Renal cortical epithelial cell (primary cell): ENCODE measurements around the gene ACTA1. TPM values are rescaled to one million over a fixed set of nuclear protein-coding genes. Genes with fewer than 3 reads are reported as not detected.
A peak's percentile ranks its signal among the peaks of the same experiment; 100 is the strongest.
"Not testable (repeated sequence)": the region's sequence is repeated elsewhere in the genome, so short reads cannot be mapped to it uniquely, and the experiment has no call there.

Experiments used
- DNase-seq: peaks from one replicate; pipeline ENCODE4 v3.0.0-alpha.2; 2011; ENCODE audit warnings: low read depth
- total RNA-seq: library from RNA; depleted of rRNA; stranded (reverse); fragments of >200 nt; gene quantifications from 2 replicates; pipeline ENCODE4 v1.2.3, GENCODE V29; 2014

The ACTA1 gene
- total RNA-seq, 1 donor from 2014 or later = 0.10 TPM

DNA sequence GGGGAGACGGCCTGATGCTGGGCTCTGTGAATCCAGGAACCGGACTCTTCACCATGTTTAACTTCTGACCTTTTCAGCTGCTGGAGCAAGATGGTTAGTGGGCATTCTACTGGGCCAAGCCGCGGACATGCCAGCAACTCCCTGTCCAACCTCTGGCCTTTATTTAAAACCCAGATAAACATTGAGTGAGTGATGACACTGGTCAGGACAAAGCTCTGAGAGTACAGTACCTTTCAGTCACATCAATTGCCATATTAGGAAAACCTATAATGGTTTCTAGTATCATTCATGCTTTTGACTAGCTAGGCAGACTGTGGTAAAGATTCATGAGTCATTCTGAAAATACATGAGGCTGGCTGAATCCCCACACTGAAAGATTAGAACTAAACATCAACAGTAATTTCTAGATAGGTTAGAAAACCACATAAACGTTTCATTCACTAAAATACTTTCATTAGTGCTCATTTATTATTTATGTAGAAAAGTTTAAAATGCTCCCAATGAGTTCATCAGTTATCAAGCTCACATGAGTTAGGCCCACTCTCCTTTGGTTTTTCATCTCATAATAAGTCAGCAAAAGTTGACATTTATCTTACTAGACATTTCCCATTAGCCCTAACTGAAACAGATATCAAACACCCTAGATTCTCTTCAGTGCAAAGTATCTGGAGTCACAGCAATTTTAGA, 7.1 kb upstream of the ACTA1 start:
- DNase-seq = peak; percentile 33

DNA sequence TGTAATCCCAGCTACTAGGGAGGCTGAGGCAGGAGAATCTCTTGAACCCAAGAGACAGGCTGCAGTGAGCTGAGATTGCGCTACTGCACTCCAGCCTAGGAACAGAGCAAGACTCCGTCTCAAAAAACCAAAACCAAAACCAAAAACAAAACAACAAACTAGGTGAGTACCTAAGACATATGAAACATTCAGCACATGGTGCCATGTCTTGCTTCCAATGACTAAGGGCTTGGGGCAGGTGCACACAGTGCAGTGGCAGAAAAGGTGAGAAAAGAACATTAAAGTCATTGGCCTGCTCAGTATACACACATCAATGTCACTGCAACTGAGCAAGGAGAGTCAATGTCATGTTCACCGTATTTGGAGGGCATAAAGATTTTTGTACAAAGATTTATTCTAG, 4.1 kb upstream of the ACTA1 start:
- no peak for DNase-seq

GRCh38 chr1:229437443-229437842, 3.5 kb upstream of the ACTA1 start:
- peak; percentile 31 for DNase-seq

- DNase-seq = no peak
These were observed 2.3 kb upstream of the ACTA1 start for GRCh38 chr1:229436201-229436600.

DNA sequence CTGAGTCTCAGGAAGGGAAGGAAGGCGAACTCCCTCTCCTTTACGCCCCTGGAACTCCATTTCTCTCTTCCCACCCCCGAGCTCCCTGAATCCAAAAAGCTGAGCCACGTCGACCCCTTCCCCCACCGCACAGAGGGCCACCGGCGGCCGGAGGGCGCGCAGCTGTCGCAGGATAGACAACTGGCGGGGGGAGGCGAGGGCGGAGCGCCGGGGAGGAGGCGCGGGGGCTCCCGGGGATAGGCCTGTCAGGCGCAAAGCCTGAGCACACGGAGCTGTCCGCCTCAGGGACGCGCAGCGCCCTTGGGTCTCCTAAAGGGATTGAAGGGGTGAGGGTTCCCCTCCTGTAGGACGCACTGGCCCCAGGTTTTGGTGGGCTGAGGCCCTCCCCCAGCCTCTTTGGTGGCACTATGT, 752 bp upstream of the ACTA1 start:
- DNase-seq = no peak

GRCh38 chr1:229433364-229434004, 410 bp downstream of the ACTA1 start:
- no peak for DNase-seq

GRCh38 chr1:229432905-229433304, 989 bp downstream of the ACTA1 start:
- DNase-seq = no peak

DNA sequence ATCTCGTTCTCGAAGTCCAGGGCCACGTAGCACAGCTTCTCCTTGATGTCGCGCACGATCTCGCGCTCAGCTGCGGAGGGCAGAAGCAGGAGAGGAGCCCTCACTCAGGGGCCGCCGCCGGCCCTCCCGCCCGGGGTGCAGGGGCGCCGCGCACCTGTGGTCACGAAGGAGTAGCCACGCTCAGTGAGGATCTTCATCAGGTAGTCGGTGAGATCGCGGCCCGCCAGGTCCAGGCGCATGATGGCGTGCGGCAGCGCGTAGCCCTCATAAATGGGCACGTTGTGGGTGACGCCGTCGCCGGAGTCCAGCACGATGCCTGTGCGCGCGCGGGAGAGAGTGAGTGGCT, 1.8 kb downstream of the ACTA1 start:
- DNase-seq = no peak

DNA sequence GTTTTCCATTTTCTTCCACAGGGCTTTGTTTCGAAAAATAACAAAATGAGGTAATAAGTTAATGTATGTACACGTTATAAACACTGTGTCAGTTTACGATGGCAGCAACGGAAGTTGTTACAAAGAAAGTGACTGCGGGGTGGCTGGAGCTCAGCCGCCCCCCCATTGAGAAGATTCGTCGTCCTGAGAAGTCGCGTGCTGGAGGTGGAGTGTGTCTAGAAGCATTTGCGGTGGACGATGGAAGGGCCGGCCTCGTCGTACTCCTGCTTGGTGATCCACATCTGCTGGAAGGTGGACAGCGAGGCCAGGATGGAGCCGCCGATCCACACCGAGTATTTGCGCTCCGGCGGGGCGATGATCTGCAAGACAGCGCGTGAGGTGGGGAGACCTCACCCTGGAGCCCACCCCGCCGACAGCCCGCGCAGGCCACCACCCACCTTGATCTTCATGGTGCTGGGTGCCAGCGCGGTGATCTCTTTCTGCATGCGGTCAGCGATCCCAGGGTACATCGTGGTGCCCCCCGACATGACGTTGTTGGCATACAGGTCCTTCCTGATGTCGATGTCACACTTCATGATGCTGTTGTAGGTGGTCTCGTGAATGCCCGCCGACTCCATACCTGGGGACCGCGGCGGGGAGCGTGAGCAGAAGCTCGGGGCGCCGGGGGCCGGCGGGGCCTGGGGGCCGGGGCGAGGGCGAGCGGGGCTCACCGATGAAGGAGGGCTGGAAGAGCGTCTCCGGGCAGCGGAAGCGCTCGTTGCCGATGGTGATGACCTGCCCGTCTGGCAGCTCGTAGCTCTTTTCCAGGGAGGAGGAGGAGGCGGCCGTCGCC, 2.4 kb downstream of the ACTA1 start:
- no peak for DNase-seq

DNA sequence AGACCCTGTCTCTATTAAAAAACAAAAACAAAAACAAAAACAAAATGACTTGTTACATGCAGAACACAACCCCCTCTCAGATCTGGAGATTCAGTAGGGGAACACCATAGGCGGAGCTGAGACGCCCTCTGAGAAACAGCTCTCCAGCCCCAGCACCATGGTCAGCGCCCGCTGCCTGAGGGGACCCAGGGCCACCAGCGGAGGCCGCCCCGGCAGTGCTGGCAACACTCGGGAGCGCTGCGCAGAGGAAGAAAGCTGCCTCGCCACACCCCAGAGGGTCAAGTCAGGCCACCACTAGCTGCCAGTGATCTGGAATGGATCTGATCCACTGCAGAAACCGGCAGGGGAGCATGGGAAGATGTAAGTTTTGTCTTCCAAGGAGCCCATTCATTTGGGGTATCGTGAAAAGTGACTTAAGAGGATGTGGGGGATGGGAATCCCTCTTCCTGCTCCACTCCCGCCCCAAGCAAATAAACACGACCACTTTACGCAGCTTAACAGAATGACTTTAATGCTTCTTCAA, 3.1 kb downstream of the ACTA1 start:
- DNase-seq = no peak

GRCh38 chr1:229428256-229428655, 5.6 kb downstream of the ACTA1 start:
- DNase-seq = no peak

DNA sequence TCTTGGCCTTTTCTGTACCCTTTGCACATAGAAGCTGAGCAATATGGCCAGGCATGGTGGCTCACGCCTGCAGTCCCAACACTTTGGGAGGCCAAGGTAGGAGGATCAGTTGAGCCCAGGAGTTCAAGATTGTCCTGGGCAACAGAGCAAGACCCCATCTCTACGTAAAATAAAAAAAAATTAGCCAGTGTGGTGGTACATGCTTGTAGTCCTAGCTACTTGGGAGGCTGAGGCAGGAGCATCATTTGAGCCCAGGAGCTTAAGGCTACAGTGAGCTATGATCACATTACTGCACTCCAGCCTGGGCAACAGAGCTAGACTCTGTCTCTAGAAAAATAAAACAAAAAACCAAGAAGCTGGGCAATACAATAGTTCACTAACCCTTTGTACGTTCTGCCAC, 6.3 kb downstream of the ACTA1 start:
- DNase-seq = no peak

GRCh38 chr1:229425564-229426159, 8.2 kb downstream of the ACTA1 start:
- no peak for DNase-seq

DNA sequence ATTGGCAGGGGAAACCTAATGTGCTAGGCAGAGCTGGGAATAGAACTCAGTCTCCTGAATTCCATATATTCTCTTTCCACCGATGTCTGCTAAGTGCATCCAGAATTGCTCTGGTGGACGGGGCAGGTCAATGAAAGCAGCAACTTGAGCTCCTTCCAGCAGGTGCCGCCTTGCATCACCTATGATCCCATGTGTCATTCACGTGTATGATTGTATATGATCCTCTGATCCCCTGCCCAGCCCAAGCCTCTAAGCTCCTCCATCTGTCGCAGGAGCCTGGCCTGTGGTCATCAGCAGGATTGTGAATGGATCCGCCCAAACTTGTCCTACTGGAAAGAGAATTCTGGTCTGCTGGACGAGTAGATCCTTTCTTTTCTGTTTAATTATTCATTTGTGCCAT, 13.1 kb downstream of the ACTA1 start:
- no peak for DNase-seq

GRCh38 chr1:229420224-229420623, 13.7 kb downstream of the ACTA1 start:
- no peak for DNase-seq

DNA sequence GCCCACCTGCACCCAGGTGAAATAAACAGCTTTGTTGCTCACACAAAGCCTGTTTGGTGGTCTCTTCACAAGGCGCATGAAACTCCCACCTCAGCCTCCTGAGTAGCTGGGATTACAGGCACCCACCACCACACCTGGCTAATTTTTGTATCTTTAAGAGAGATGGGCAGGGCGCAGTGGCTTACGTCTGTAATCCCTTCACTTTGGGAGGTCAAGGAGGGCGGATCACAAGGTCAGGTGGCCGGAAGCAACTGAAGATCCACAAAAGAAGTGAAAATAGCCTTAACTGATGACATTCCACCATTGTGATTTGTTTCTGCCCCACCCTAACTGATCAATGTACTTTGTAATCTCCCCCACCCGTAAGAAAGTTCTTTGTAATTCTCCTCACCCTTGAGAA, 15.3 kb downstream of the ACTA1 start:
- not testable (repeated sequence) for DNase-seq

DNA sequence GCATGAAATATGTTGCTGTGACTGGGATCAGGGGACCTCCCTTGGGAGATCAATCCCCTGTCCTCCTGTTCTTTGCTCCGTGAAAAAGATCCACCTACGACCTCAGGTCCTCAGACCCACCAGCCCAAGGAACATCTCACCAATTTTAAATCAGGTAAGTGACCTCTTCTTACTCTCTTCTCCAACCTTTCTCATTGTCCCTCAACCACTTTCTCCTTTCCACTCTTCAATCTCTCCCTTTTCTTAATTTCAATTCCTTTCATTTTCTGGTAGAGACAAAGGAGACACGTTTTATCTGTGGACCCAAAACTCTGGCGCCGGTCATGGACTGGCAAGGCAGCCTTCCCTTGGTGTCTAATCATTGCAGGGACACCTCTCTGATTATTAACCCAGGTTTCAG, 21.1 kb downstream of the ACTA1 start:
- DNase-seq = not testable (repeated sequence)

- DNase-seq = no peak
These were observed 21.8 kb downstream of the ACTA1 start for GRCh38 chr1:229412056-229412455.

- DNase-seq = no peak
These were observed 22.3 kb downstream of the ACTA1 start for GRCh38 chr1:229411434-229412055.

- DNase-seq = peak; percentile 52
These were observed 23.0 kb downstream of the ACTA1 start for GRCh38 chr1:229410692-229411433.

DNA sequence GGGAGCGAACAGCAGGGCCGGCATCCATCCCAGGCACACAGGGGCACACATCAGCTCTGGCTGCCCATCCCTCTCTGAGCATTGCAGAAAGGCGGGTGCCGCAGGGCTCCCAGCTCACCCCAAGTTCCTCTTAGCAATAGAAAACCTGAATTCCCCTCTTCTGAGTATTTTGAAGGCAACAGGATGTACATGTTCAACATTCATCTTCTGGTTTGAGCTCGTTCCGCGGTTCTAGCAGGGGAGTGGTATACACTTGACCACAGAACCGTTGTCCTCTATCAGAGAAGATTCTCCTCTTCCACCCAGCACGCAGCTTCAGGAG, 23.6 kb downstream of the ACTA1 start:
- DNase-seq = no peak
